Iris pigment epithelial cell (primary cell): ENCODE results near the gene GSN.

ENCODE experiments used
- DNase-seq: peaks from one replicate; pipeline ENCODE4 v3.0.0-alpha.2; 2011; ENCODE audit warnings: low read depth

The GSN gene

DNA sequence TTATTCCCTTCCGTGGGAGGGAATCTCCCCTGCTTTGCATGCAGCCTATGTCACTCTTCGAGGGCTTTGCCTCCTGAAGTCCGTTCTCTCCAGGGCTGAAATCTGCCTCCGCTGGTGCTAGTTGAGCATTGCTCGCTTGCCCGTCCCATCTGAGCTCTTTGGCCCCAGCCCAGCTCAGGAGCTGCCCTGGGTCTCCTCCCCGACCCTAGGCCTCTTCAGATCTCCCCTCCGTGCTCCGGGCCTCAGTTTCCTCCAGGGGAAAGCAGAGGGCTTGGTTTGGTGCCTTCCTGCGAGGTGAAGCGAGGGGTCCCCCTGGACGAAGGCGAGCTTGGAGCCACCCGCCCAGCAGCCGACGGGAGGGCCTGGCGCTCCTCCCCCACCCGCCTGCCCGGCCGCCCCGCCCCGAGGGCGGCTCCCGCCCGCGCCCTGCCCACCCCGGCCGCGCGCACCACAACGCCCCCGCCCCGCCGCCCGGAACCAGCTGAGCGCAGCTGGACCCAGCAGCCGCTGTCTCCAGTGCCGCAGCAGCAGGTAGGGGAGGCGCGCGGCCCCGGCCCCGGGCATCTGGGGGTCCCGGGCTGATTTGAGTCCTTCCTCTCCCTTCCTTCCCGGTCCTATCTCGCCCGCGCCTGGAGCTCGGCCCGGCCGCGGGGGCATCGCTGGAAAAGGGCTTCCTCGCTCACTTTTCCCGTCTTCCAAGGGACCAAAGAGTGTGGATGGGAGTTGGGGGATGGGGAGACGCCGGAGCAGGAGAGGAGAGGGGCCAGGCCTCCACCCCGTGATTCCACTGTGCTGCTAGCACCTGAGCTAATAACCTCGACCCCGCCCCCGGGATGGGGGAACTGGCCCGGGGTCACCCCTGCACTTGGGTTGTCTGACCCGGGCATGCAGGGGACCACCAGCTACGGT, at the start of gene GSN:
Gene GSN (plus strand): TSS at position 474 of the 909 bp plus-strand sequence. CDS start 33,810 bp downstream, outside the sequence.
- DNase-seq, result peak; percentile 53

GRCh38 chr9:121218357-121219027, 49.5 kb upstream of the GSN start:
- DNase-seq, result no peak

DNA sequence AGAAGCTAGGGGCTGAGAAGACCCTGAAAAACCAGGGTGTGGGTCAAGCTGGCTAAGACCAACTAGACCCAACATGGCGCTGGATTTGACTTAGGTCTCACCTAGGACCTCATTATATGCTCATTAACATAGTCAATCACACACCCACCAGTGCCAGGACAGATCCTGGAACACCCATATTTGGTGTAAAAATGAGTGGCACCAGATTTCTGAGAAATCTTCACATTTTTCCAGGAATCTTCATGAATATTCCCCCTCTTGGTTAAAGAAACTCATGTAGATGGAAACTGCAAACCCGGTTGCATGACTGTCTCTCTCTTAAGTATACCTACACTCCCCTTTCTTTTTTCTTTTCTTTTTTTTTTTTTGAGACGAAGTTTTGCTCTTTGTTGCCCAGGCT, 48.4 kb upstream of the GSN start:
- no peak for DNase-seq

GRCh38 chr9:121220996-121221663, 46.8 kb upstream of the GSN start:
- no peak for DNase-seq

GRCh38 chr9:121221664-121222055, 46.3 kb upstream of the GSN start:
- DNase-seq, result no peak

DNA sequence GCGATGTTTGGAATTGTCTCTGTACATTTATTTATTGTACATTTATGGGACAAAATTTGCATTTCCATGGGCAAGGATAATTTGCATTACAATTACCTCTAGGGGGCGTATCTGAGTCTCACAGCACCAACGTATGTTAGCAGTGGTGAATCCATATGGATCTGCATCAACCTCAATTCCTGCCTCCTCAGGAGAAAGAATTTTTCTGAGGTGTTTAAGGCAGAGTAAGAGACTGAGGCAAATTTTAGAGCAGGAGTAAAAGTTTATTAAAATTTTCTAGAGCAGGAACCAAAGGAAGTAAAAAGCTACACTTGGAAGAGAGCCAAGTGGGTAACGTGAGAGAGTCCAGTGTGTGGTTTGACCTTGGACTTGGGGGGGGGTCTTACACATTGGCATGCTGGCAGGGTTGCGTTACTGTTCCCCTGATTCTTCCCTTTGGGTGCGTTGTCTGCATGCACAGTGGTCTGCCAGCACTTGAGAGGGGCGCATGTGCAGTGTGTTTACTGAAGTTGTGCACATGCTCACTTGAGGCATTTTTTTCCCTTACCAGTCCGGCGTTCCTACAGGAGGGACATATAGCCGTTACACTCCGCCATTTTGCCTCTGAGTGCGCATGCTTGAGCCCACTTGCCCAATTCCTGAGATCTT, 45.3 kb upstream of the GSN start:
- DNase-seq, result peak; percentile 48

GRCh38 chr9:121225240-121225639, 42.7 kb upstream of the GSN start:
- DNase-seq, result no peak

DNA sequence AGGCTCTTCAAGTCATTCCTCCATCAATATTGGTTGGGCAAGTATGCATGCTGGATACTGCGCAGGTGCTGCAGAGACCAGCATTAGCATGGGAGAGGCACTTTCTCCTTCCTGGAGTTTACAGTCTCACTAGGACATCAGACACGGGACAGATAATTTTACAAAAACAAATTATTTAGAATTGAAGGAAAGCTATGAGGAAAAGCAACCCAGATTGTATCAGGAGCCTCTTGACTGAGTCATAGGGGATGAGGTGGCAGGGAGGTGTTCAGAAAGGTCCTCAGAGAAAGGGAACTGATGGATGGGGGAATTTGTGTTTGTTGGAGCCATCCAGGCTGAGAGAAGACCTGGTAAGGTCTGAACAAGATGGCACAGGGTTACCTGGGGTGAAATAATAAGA, 41.8 kb upstream of the GSN start:
- DNase-seq, result peak; percentile 34

DNA sequence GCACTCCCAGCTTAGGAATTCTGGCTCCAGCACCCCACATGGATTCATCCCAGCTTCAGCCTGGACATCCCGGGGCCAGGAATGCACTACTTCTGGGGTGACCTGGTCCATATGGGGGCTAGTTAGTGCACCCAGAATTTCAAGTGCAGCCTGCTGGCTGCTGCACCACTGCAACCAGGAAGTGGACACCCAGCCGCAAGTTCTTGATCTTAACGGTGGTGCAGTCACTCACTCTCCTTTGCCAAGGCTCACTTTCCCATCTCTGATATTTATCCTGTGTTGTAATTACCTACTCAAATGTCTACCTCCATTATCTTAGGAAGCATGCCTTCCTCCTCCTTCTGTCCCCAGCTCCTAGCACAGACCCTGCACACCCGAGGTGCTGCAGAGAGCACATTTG, 40.1 kb upstream of the GSN start:
- no peak for DNase-seq

- DNase-seq, result no peak
Measured at GRCh38 chr9:121230256-121230655, 37.7 kb upstream of the GSN start.

- DNase-seq, result no peak
Measured at GRCh38 chr9:121232251-121232650, 35.7 kb upstream of the GSN start.

GRCh38 chr9:121233906-121234831, 33.8 kb upstream of the GSN start:
- peak; percentile 79 for DNase-seq

GRCh38 chr9:121234832-121235161, 33.2 kb upstream of the GSN start:
- DNase-seq, result no peak

GRCh38 chr9:121235512-121235911, 32.5 kb upstream of the GSN start:
- no peak for DNase-seq

GRCh38 chr9:121237916-121238315, 30.0 kb upstream of the GSN start:
- DNase-seq, result no peak

DNA sequence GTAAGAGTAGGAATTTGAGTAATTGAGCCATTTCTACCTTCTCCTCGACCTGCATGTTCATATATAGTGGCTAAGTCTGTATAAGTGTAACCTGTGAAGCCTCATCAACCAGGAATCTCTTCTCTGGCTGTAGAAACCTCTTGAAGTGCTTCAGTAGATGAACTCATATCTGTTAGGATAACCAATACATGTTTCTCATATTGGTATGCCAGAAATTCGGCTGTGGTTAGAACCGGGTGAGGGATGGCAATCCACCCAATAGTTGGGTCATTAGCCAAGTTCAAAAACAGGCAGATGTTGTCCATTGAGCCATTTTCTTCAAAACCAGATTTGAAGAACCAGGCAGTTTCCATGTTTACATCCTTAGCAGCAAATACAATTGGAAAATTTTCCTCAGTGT, 28.9 kb upstream of the GSN start:
- DNase-seq, result no peak

- no peak for DNase-seq
Measured at GRCh38 chr9:121239851-121240250, 28.1 kb upstream of the GSN start.

DNA sequence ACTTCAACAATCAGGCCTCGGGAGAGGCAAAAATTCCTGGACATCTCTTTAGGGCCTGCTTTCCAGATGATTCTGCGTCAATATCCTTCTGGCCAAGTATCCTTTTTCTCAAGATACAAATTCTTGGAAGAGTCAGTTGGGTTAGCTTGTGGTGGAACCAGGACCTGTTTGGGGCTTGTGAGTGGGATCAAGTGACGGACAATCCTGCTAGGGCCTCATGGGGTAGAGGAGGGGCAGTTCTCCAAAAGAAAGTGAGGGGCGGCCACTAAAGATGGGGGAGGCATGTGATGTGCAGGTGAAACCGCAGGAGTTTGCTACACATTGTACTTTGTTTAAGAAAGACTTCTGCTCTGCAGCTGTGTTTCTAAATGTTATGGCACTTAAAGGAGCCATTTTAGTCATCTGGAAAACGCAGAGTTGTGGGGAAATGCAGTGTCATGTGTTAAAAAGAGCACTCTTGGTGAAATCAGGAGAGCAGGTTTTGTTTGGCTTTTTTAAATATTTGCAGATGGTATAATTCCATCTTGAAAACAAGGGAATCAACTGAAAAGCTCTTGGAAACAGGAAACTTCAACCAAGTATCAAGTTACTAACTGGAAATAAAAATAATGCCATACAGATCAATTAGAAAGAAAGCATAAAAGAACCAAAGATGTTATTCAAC, 27.4 kb upstream of the GSN start:
- DNase-seq, result no peak

- DNase-seq, result peak; percentile 85
Measured at GRCh38 chr9:121242219-121242958, 25.6 kb upstream of the GSN start.

- DNase-seq, result no peak
Measured at GRCh38 chr9:121242959-121243346, 25.0 kb upstream of the GSN start.
